HPDE6-E6E7 (cell line): Measurements from ENCODE around the gene HSP90AB1.

Source experiments
- DNase-seq: peaks from one replicate; pipeline ENCODE4 v3.0.0; 2011; ENCODE audit warnings: missing footprints; ENCODE audit errors: extremely low spot score

HSP90AB1 gene

DNA sequence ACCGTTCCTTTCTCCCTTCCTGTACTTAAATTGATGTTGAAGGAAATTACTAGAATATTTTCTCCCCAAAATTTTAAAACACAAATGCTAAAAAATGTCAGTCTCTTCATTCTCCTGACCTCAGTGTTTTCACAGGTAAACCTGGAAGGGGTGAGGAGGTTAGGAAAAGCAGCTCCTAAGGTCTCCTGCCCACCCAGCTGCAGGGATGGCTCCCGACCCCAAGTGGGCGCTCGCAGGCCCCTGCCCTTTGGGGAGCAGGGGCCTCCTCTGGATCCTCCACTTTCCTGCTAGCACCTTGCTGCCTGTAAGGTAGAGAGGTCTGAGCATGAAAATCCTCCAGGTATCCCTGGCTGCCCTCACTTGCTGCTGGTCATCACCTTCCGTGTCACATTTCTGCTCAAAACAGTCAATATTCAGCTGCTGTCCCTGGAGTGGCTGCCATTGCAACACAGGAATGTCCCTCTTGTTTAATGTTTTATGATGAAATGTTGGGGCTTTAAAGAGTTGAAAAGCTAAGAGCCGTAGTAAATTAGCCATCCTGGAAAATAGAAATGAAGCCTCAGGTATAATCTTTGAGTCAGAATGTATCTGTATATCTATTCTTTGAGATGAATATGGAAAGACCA lies 10.9 kb upstream of the HSP90AB1 start:
- no peak for DNase-seq

DNA sequence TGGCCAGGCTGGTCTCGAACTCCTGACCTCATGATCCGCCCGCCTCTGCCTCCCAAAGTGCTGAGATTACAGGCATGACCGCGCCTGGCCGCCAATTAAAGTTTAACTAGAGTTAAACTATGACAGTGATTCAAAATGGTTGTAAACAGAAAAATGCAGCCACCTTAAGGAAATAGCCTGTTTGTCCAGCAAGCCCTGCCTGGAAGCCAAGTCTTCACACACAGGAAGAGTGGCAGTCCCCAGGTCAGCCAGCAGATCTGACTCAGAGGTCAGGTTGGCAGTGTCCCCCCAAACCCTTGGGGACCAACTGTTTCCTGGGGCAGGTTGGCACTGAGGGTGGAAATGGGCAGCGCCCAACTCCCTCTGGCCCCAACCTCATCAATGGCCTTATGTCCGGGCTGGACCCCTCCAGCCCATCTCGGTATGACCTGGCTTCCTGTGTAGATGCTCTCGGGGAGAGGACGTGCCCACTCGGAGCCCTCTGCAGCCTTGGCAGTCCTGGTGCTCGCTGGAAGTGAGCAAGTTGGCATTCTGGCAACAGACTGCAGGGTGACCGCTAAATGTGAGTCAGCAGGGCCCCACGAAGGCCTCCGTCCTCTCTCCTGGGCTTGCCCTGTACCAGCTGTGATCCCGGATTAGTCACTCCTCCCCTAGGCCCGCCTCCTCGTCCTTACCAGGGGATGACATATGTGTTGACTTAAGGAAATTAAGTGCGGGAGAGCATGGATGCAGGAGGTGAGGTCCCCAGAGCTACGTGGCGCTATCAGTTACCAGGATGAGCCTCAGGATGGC lies 9.7 kb upstream of the HSP90AB1 start:
- peak; percentile 98 for DNase-seq

DNA sequence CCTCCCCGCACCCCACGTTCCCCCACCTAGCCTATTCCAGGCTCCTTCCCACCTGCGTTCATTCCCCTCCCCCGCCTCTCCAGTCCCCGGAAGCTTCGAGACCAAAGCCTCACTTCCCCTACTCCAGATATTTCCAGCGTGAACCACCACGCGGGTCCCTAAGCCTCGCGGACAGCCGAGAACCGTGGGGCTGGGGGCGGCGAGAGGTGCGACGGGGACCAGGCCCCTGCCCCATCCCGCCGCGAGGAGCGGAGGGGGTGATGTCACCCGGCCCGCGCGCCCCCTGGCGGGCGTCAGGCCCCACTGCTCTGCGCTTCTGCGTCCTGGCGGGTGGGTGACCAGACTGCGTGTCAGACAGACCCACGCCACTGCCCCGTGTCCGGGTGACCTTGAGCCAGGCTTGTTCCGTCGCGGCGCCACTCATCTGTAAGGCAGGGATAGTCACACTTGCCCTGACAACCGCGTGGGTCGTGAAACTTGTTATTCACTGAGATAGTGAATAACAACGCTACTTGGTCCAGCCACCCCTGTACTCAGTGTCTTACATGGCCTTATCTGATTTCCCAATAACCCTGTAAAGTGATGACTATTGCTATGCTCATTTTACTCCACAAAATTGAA lies 9.0 kb upstream of the HSP90AB1 start:
- peak; percentile 78 for DNase-seq

DNA sequence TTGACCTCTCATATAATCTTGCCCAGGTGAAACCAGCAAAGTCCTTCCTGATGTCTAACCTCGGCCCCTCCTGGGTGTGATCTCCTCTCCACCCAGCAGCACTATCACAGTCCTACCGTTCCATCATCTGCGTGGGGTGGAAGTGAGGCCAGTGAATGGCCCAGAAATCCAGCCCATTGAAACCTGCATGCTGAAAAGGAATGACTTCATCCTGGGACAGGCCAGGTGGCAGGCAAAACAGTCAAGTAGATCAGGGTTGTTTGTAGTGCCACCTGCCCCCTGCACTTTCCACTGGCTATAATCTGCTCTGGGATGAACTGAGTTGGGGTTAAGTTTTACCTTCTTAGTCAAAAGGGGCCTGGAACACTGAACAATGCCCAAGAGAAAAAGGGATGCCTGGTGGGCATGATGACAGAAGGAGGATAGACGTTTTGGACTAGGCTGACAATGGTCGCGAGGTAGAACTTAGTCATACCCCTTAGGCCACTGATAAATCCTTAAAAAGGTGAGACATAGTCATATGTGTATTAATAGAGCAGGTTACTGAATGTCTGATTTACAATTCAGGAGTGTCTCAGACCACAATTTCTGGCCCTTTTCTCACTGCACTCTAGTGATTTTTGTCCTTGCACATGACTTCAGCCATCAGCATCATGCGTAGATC lies 8.1 kb upstream of the HSP90AB1 start:
- no peak for DNase-seq

DNA sequence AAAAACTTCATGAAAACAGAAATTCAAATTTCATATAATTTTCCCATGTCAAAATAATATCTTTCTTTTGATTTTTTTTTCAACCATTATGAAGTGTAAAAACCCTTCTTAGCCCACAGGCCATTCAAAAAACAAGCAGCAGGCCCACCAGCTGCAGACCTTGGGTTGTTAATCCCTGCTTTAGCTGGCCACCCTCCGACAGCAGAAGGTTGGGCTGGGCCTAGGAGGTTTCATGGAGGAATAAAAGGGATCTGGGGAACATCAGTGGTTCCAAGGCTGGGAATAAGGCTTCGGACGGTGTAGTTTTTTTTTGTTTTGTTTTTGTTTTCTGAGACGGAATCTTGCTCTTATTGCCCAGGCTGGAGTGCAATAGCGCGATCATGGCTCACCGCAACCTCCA lies 3.6 kb upstream of the HSP90AB1 start:
- no peak for DNase-seq

DNA sequence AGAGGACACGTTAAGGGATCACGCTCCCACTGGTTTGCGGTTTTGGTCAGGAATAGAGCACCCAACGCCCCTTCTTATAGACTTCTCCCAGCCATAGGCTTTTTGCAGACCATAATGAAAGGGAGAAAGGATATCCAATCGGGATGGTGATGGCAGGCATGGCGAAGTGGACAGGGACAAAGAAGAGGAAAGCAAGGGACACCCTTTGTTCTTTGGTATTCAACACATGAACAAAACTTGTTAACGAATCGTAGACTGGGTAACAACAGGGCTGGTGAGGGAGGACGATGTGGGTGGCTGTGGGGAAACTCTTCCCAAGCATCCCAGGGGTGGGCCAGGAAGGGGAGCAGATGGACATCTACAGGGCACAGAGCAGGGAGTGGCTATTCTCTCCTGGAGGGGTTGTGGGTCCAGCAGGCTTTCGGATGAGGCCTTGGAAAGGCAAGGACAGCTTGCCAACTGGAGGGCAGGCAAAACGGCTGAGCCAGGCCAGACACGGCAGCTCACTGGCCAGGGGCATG lies 1.4 kb upstream of the HSP90AB1 start:
- DNase-seq = no peak

DNA sequence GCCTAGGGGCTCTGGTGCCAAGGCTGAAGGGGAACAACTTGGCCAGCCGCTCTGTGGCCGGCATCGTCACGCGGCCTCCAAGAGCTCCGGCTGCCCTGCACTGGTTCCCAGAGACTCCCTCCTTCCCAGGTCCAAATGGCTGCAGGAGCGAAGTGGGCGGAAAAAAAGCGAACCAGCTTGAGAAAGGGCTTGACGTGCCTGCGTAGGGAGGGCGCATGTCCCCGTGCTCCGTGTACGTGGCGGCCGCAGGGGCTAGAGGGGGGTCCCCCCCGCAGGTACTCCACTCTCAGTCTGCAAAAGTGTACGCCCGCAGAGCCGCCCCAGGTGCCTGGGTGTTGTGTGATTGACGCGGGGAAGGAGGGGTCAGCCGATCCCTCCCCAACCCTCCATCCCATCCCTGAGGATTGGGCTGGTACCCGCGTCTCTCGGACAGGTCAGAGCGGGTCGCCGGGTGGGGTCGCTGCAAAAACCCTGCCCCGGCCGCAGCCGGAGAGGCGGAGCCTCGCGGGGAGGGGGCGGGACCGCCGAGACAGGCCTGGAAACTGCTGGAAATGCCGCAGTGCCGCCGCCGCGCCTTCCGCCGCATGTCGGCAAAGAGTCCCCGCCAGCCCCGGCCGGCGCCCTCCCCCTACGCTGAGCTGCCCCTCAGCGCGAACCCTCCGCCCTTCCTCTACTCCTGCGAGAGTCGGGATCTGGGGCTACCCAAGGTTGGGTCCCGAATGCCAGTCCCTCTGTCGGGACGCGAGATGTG lies 814 bp upstream of the HSP90AB1 start:
- DNase-seq = peak; percentile 79

DNA sequence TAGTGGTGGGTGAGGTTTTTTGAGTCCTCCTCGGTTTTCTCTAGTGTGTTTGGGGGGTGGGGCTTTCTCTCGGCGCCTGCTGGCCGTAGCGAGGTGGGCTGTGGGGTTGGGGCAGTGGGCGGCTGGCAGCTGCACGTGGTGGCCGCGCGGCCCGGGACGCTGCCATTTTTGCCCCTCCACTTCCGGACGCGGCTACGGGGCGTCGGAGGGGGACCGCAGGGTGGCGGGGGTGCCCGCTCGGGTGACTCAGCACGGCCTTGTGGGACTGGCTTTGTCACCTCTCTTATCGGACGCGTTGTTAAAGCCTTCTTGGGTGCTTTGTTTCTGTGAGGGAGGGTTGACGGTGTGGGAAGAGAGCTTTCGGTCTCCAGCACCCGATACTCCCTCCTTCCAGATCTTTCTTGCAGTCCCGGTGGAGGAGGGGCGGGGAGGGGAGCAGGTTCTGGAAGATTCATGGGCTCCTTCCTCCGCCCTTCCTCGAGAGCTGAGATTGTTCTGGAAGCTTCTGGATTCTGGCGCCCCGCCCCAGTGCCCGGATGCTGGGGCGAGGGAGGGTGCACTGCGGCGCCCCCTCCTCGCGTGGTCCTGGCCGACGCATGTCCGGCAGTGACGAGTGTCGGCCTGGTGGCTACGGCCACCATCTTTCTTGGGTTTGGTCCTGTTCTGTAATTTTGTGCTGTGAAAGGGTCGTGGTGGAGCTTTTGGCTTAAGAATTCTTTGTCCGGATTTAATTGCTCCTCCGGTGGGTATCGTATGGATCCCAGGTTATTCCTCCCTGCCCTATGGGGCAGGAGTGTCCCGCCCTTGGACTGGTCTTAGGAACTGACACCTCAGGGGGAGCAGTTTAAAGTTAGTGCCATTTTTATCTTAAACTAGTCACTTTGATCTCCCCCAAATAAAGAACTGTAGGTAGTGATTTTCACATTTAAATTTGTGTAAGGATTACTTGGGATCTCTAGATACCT lies 719 bp downstream of the HSP90AB1 start:
- no peak for DNase-seq

DNA sequence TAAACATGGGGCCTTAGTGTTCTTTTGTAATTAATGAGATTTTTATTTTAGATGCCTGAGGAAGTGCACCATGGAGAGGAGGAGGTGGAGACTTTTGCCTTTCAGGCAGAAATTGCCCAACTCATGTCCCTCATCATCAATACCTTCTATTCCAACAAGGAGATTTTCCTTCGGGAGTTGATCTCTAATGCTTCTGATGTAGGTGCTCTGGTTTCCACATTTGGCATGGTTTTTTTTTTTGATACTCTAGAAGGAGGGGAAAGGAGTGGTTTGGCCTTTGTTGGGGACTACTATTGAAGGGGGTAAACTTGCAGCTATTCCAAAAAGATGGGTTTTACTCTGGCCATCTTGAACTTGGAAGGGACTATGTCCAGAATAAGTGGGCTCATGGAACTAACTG lies 1.7 kb downstream of the HSP90AB1 start:
- no peak for DNase-seq

DNA sequence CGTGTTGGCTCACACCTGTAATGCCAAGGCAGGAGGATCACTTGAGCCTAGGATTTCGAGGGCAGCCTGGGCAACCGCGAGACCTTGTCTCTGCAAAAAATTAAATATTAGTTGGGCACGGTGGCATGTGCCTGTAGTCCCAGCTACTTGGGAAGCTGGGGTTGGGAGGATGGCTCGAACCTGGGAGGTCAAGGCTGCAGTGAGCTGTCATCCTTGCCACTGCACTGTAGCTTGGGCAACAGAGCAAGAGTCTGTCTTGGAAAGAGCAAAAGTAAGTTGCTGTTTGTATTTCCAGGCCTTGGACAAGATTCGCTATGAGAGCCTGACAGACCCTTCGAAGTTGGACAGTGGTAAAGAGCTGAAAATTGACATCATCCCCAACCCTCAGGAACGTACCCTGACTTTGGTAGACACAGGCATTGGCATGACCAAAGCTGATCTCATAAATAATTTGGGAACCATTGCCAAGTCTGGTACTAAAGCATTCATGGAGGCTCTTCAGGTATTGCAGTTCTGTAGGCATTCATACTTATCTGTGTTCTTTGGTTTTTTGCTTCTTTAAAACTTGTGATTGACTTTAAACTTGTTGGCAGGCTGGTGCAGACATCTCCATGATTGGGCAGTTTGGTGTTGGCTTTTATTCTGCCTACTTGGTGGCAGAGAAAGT lies 2.3 kb downstream of the HSP90AB1 start:
- DNase-seq = no peak

DNA sequence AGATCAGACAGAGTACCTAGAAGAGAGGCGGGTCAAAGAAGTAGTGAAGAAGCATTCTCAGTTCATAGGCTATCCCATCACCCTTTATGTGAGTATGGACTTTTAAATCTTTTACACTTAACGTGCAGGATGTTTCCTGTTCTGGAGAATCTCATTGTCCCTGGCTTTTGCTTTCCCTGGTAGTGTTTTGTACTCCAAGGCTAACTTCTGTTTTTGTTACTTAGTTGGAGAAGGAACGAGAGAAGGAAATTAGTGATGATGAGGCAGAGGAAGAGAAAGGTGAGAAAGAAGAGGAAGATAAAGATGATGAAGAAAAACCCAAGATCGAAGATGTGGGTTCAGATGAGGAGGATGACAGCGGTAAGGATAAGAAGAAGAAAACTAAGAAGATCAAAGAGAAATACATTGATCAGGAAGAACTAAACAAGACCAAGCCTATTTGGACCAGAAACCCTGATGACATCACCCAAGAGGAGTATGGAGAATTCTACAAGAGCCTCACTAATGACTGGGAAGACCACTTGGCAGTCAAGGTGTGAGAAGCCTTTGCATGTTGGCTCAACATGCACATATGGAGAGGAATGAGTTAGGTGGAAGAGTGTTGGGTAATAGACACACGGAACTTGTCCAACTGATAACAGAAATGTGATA lies 3.3 kb downstream of the HSP90AB1 start:
- DNase-seq = no peak

DNA sequence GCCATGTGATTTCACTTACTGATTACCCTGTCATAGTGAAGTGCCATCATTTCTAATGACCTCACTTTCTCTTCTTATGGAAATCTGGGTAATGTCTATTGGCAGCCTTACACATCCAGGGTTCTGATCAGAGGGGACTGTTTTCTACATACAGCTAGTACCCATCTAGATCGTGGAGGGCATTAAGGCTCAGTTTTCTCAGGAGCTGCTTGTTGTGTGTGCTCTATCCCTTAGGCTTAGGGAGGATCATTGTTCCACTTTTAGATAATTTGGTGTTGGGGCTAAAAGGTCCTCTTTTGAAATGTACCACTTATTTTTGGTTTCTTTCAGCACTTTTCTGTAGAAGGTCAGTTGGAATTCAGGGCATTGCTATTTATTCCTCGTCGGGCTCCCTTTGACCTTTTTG lies 3.8 kb downstream of the HSP90AB1 start:
- no peak for DNase-seq

DNA sequence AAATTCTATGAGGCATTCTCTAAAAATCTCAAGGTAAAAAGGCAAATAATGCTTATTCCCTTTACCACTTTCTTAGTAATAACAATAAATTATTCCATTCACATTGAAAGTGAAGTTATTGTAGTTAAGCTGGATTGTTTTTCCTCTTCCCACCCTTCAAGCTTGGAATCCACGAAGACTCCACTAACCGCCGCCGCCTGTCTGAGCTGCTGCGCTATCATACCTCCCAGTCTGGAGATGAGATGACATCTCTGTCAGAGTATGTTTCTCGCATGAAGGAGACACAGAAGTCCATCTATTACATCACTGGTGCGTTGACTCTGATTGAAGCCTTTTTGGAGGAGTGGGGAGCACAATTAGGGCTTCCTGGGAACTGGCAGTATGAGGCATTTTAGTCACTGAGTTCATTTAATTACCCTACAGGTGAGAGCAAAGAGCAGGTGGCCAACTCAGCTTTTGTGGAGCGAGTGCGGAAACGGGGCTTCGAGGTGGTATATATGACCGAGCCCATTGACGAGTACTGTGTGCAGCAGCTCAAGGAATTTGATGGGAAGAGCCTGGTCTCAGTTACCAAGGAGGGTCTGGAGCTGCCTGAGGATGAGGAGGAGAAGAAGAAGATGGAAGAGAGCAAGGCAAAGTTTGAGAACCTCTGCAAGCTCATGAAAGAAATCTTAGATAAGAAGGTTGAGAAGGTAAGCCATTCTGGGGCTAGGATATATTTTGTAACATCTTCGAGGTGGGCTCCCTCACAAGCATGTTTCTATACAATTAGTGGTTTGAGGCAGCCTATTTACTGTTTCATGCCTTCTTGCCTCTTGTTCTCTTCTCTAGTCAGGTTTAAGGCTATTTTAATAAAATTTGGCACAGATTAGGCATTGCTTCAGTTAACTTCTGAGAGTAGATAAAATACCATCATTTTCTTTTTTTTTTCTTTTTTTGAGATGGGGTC lies 4.9 kb downstream of the HSP90AB1 start:
- no peak for DNase-seq

DNA sequence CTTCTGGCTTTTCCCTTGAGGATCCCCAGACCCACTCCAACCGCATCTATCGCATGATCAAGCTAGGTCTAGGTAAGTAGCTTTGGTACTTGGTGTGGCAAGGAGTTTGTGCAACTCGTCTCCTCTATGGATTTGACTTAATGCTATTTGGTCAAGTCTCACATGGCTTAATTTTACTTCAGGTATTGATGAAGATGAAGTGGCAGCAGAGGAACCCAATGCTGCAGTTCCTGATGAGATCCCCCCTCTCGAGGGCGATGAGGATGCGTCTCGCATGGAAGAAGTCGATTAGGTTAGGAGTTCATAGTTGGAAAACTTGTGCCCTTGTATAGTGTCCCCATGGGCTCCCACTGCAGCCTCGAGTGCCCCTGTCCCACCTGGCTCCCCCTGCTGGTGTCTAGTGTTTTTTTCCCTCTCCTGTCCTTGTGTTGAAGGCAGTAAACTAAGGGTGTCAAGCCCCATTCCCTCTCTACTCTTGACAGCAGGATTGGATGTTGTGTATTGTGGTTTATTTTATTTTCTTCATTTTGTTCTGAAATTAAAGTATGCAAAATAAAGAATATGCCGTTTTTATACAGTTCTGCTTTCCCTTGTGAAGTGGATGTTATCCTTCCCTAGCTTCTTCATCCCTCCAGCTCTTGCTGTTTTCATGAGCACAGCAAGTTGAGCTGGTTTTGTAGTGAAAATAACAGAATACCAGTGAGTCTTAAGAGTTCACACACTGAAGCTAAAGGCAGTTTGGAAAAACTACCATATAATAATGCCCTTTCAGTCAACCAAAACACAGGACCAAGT lies 6.6 kb downstream of the HSP90AB1 start:
- DNase-seq = no peak

DNA sequence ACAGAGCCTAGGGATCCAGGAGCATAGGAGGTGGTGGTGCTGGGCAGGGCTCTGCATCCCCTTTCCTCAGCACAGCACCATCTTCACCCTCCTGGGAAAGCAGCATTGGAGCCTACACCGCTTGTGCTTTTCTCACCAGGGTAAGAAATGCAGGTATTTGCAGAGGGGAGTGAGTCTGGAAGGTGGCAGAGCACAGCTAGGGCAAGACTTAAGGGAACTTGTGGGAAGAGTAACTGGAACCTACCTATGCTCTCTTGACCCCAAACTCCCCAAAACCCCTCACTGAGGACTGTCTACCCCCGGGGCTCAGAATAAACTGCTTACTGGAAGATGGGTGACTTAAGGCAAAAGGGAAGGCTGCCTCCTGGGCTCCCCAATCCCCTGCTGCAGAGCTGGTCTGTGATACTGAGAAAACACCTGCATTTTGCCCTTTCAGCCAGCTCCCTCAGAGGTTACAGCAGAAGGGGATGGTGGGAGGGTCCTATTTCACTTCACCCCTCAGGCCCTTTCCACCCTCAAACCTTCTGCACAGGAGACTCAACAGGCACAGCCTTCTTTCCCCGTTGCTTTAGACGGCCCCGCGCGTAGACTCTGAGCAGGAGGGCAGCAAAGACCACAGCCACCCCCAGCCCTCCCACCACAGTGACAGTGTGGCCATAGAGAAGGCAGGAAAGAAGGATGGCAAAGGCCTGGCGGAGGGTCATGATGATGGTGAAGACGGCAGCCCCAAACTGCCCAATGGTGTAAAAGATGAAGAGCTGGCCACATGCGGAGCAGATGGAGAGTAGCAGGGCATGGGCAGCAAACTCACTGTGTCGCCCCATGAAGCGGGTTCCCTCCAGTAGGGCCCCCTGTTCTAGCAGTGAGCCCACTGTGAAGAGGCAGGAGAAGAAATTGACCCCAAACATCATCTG lies 7.5 kb downstream of the HSP90AB1 start:
- no peak for DNase-seq

DNA sequence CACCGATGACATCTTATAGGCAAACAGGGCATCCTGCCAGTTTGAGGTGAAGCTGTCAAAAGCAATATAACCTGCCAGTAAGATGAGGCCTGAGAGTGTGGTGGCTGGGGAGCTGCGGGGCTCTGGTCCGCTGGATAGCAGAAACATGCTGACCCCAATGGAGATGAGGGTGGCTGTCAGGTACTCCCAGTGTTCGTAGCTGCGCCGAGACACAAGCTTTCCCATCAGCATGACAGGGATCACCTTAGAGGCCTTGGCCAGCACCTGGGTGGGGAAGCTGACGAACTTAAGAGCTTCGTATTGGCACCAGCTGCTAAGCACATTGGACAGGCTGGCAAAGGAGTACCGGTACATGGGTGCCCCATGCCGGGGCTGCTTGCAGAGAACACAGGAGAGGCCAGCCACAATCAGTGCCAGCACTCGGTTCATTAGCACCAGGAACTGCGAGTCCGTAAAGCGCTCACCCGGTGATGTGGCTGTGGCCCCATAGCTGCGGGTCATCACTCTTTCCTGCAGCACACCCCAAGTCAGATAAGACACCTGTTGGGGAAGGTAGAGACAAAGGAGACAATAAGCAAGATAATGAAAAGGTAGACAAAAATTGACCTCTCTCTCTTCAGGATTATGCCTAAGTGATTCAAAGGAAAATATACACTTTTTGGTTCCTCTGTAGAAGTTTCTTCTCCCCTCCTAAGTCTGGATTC lies 8.4 kb downstream of the HSP90AB1 start:
- no peak for DNase-seq
